SK-N-SH treated with all-trans-retinoic acid at 6 μM for 48 hours (cell line): ENCODE measurements around the gene IFIT2.

ENCODE experiments used
- BACH2 ChIP-seq: fragments of 250-450 bp; sonication (Bioruptor Pico); IDR thresholded peaks from 2 replicates; pipeline ENCODE4 v1.9.0; 2021; ENCODE audit warnings: mild to moderate bottlenecking, borderline replicate concordance
- PATZ1 ChIP-seq: fragments of 250-450 bp; sonication (Bioruptor Pico); IDR thresholded peaks from 2 replicates; pipeline ENCODE4 v1.8.0; 2020; ENCODE audit warnings: mild to moderate bottlenecking, moderate library complexity, borderline replicate concordance
- PPARA ChIP-seq: fragments of 250-450 bp; sonication (Bioruptor Pico); IDR thresholded peaks from 2 replicates; pipeline ENCODE4 v1.5.0; 2020; ENCODE audit warnings: mild to moderate bottlenecking, borderline replicate concordance
- RARB ChIP-seq: fragments of 250-450 bp; sonication (Bioruptor Pico); IDR thresholded peaks from 2 replicates; pipeline ENCODE4 v1.8.0; 2021; ENCODE audit warnings: mild to moderate bottlenecking, moderate library complexity
- SNAI2 ChIP-seq: fragments of 250-450 bp; sonication (Bioruptor Pico); IDR thresholded peaks from 2 replicates; pipeline ENCODE4 v1.5.0; 2020; ENCODE audit warnings: mild to moderate bottlenecking, moderate library complexity
- TCF4 ChIP-seq: fragments of 250-450 bp; sonication (Bioruptor Pico); IDR thresholded peaks from 2 replicates; pipeline ENCODE4 v1.8.0; 2021; ENCODE audit warnings: mild to moderate bottlenecking, moderate library complexity, borderline replicate concordance
- TOX ChIP-seq: fragments of 250-450 bp; sonication (Bioruptor Pico); IDR thresholded peaks from 2 replicates; pipeline ENCODE4 v1.8.0; 2021; ENCODE audit warnings: mild to moderate bottlenecking, moderate library complexity, borderline replicate concordance
- TSHZ2 ChIP-seq: fragments of 250-450 bp; sonication (Bioruptor Pico); IDR thresholded peaks from 2 replicates; pipeline ENCODE4 v1.5.0; 2020; ENCODE audit warnings: mild to moderate bottlenecking, moderate library complexity
- ZC3H10 ChIP-seq: fragments of 250-450 bp; sonication (Bioruptor Pico); IDR thresholded peaks from 2 replicates; pipeline ENCODE4 v1.5.1; 2021; ENCODE audit warnings: mild to moderate bottlenecking, moderate library complexity
- ZFP30 ChIP-seq: fragments of 450-650 bp; formaldehyde crosslinking; IDR thresholded peaks from 2 replicates; pipeline ENCODE4 v1.5.0; 2022; ENCODE audit warnings: mild to moderate bottlenecking, moderate library complexity
- ZNF565 ChIP-seq: fragments of 450-650 bp; formaldehyde crosslinking; conservative IDR thresholded peaks from 2 replicates; pipeline ENCODE4 v1.5.0; 2020; ENCODE audit warnings: low read depth, mild to moderate bottlenecking, moderate library complexity
- ZNF70 ChIP-seq: fragments of 450-650 bp; formaldehyde crosslinking; IDR thresholded peaks from 2 replicates; pipeline ENCODE4 v1.5.0; 2020; ENCODE audit warnings: mild to moderate bottlenecking, moderate library complexity

GRCh38 chr10:89275383-89275782 lies 26.5 kb upstream of the IFIT2 start:
- TF ChIP-seq PPARA (no peak), ZNF565 (CRISPR knock-in tag) (no peak), ZC3H10 (CRISPR knock-in tag) (no peak), ZNF70 (CRISPR knock-in tag) (no peak), TCF4 (CRISPR knock-in tag) (no peak), RARB (CRISPR knock-in tag) (no peak), PATZ1 (CRISPR knock-in tag) (no peak), BACH2 (CRISPR knock-in tag) (no peak), ZFP30 (CRISPR knock-in tag) (no peak), SNAI2 (CRISPR knock-in tag) (no peak), TSHZ2 (no peak), TOX (no peak)
